ENCODE data around the gene ZNF609. TPM values are rescaled to one million over a fixed set of nuclear protein-coding genes. Genes with fewer than 3 reads are reported as not detected.

The ZNF609 gene
- total and polyA plus RNA-seq, 2 of the 13 experiments (the other 11 are each of a cell fraction or from before 2014, with no cell fraction given) = 8.9 to 9.9 TPM

DNA sequence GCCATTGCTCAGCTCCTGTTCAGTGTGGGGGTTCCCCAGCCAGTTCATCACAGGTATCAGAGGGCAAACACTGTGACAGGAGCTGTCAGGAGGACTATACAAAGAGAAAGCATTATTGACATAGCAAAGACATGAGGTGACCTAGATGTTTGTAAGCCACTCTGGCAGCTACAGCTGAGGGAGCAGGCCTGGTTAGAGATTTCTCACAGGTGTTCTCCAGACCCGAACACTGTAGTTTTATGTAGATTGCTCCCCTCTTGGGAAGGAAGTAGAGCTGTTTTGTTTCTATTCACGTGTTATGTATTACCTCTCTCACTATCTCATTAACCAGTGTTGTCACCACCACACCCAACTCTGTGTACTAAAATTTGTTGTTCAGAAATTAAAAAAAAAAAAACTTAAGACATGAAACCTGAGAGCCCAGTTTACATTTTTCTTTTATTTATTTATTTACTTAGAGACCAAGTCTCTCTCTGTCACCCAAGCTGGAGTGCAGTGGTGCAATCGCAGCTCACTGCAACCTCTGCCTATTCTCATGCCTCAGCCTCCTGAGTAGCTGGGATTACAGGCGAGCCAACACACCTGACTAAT lies 191.3 kb downstream of the ZNF609 start (continued):
- TF ChIP-seq ARNT2 (CRISPR knock-in tag; IDR thresholded peaks at IDR 0.05; ENCODE audit: low read depth) (no peak), NFAT5 (CRISPR knock-in tag; IDR thresholded peaks at IDR 0.05) (no peak), ZBTB43 (CRISPR knock-in tag; conservative IDR thresholded peaks at IDR 0.05) (no peak), MEF2D (CRISPR knock-in tag; IDR thresholded peaks at IDR 0.05) (peak; percentile 63; the same call in 1 of the 2 replicates), STAT6 (CRISPR knock-in tag; IDR thresholded peaks at IDR 0.05; ENCODE audit: borderline replicate concordance) (no peak), GABPB1 (CRISPR knock-in tag; IDR thresholded peaks at IDR 0.05) (no peak), BHLHE40 (IDR thresholded peaks at IDR 0.05; ENCODE audit: low read length) (no peak), ZNF709 (CRISPR knock-in tag; IDR thresholded peaks at IDR 0.05) (no peak), ZNF776 (CRISPR knock-in tag; IDR thresholded peaks at IDR 0.05) (no peak), ZBTB8A (CRISPR knock-in tag; IDR thresholded peaks at IDR 0.05; ENCODE audit: borderline replicate concordance, low read depth) (no peak), HCFC1 (IDR thresholded peaks at IDR 0.05; ENCODE audit: low read depth, low read length) (no peak), XRCC5 (optimal IDR thresholded peaks at IDR 0.05; ENCODE audit: low read length) (peak; percentile 35), HMG20B (CRISPR knock-in tag; conservative IDR thresholded peaks at IDR 0.05) (no peak), TEAD2 (CRISPR knock-in tag; IDR thresholded peaks at IDR 0.05) (no peak), ZNF567 (CRISPR knock-in tag; IDR thresholded peaks at IDR 0.05; ENCODE audit: borderline replicate concordance) (no peak), ZNF17 (CRISPR knock-in tag; IDR thresholded peaks at IDR 0.05) (no peak), DNMT3B (CRISPR knock-in tag; conservative IDR thresholded peaks at IDR 0.05) (no peak)
- TF ChIP-seq, protein P1, sequence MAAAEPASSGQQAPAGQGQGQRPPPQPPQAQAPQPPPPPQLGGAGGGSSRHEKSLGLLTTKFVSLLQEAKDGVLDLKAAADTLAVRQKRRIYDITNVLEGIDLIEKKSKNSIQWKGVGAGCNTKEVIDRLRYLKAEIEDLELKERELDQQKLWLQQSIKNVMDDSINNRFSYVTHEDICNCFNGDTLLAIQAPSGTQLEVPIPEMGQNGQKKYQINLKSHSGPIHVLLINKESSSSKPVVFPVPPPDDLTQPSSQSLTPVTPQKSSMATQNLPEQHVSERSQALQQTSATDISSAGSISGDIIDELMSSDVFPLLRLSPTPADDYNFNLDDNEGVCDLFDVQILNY (CRISPR knock-in tag; conservative IDR thresholded peaks at IDR 0.05) = no peak
- TF ChIP-seq, protein P2, sequence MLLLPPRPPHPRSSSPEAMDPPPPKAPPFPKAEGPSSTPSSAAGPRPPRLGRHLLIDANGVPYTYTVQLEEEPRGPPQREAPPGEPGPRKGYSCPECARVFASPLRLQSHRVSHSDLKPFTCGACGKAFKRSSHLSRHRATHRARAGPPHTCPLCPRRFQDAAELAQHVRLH (CRISPR knock-in tag; IDR thresholded peaks at IDR 0.05; ENCODE audit: borderline replicate concordance, low read depth) = no peak
